Breast epithelium (tissue), 3 donors: ENCODE results near the gene AGRN.

Experiments used
- POLR2A ChIP-seq: fragments of 450-650 bp; IDR thresholded peaks from one replicate; pipeline ENCODE4 v1.6.1; 2016; ENCODE audit warnings: antibody characterized with exemption, mild to moderate bottlenecking, moderate library complexity
- TF ChIP-seq, protein P1 (sequence below), 3 donors: fragments of 450-650 bp; IDR thresholded peaks; one replicate each; pipeline ENCODE4 v1.5.1; 2016 to 2017; ENCODE audit warnings: antibody characterized with exemption in 3 of 3, mild to moderate bottlenecking in 3 of 3, moderate library complexity in 3 of 3

DNA sequence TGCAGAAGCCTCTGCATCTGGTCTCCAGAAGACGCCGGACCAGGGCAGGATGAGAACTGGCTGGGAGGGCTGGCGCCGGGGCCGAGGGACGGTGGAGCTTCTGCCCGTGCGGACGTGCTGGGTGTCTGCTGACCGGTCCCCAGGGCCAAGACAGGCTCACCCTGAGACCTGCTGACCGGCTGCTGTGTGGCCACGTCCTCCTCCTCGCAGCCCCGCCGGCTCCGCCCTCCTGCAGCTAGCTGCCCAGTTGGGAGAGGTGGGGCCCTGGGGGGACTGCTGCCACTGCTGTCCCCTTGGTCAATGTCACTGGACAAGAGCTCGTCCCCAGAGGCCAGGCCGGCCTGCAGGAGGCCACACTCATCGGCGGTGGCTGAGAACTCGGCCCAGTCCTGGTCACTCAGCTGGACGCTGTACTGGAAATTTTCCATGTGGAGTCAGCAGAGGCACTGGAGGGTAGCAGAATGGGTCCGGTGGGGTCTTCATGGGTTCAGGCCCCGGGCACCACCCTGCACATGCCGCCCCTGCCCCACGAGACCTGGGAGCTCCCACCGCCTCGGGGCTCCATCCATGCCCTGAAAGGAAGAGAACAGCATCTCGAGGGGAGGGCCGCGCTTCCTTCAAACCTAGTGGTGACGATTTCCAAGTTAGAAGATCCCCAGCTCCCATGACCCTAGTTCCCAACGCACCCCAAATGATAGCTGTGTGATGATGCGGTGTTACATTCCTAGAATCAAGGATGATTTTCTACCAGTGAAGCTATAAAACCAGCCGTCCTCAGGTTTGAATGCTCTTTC is 39.1 kb upstream of the AGRN start:
- TF ChIP-seq POLR2A = no peak
- TF ChIP-seq, protein P1, sequence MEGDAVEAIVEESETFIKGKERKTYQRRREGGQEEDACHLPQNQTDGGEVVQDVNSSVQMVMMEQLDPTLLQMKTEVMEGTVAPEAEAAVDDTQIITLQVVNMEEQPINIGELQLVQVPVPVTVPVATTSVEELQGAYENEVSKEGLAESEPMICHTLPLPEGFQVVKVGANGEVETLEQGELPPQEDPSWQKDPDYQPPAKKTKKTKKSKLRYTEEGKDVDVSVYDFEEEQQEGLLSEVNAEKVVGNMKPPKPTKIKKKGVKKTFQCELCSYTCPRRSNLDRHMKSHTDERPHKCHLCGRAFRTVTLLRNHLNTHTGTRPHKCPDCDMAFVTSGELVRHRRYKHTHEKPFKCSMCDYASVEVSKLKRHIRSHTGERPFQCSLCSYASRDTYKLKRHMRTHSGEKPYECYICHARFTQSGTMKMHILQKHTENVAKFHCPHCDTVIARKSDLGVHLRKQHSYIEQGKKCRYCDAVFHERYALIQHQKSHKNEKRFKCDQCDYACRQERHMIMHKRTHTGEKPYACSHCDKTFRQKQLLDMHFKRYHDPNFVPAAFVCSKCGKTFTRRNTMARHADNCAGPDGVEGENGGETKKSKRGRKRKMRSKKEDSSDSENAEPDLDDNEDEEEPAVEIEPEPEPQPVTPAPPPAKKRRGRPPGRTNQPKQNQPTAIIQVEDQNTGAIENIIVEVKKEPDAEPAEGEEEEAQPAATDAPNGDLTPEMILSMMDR (IDR thresholded peaks at IDR 0.05) = no peak
